ENCODE data around the gene DHRS7B. TPM values are rescaled to one million over a fixed set of nuclear protein-coding genes. Genes with fewer than 3 reads are reported as not detected.

Gene DHRS7B
- total RNA-seq, 6 experiments from 2014 or later = 10.1 to 34.2 (median 14.8) TPM

DNA sequence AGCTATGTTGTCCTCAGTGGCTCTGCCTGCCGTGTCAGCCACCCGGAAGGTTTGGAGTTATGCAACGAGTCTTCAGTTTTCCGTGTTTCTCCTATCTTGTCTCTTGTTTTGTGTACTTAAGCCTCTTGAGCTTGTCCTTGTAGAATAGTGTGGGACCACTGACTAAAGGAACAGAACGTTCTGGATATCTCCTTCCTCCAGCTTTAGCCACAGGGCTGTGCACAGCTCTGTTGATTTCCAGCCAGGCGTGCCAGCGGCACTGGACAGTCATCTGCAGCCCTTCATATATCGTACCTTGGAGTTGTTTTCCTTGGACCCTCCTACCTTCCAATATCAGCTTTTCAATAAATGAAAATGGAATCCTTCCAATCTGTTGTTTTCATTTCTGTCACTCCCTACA lies 47.4 kb downstream of the DHRS7B start:
- Histone ChIP-seq H3K4me3 (no peak overlapping the region), H3K27ac (no peak overlapping the region), H3K4me1 (no peaks in the 10 kb centered on the region), H3K36me3 (no peaks in the 10 kb centered on the region), H3K9me3 (no peaks in the 10 kb centered on the region), H3K27me3 (no peaks in the 10 kb centered on the region)
- intact Hi-C loops (cut with DNase I) = no loop called here
- TF ChIP-seq, protein P1, sequence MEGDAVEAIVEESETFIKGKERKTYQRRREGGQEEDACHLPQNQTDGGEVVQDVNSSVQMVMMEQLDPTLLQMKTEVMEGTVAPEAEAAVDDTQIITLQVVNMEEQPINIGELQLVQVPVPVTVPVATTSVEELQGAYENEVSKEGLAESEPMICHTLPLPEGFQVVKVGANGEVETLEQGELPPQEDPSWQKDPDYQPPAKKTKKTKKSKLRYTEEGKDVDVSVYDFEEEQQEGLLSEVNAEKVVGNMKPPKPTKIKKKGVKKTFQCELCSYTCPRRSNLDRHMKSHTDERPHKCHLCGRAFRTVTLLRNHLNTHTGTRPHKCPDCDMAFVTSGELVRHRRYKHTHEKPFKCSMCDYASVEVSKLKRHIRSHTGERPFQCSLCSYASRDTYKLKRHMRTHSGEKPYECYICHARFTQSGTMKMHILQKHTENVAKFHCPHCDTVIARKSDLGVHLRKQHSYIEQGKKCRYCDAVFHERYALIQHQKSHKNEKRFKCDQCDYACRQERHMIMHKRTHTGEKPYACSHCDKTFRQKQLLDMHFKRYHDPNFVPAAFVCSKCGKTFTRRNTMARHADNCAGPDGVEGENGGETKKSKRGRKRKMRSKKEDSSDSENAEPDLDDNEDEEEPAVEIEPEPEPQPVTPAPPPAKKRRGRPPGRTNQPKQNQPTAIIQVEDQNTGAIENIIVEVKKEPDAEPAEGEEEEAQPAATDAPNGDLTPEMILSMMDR (IDR thresholded peaks at IDR 0.05) = no peak
- TF ChIP-seq POLR2A (IDR thresholded peaks at IDR 0.05) = no peak
- ATAC-seq (peak in 2 of 4 donors; percentile 8 to 26), DNase-seq (no peak)
- WGBS (ENCODE audit: insufficient coverage, low coverage, low lambda C conversion rate, missing lambda C conversion rate) = 71% methylated on average over 8 of the region's 8 CpGs

GRCh38 chr17:21174713-21175112 lies 47.9 kb downstream of the DHRS7B start:
- TF ChIP-seq POLR2A (IDR thresholded peaks at IDR 0.05) = no peak
- TF ChIP-seq, protein P1 (IDR thresholded peaks at IDR 0.05) = no peak
- Histone ChIP-seq H3K4me3 (no peak overlapping the region), H3K27ac (no peak overlapping the region), H3K9me3 (no peaks in the 10 kb centered on the region), H3K36me3 (no peaks in the 10 kb centered on the region), H3K4me1 (no peaks in the 10 kb centered on the region), H3K27me3 (no peaks in the 10 kb centered on the region)
- peak in 1 of 3 donors; percentile 41 for DNase-seq
- 100% methylated on average over 2 of the region's 7 CpGs for WGBS (ENCODE audit: insufficient coverage, low coverage, low lambda C conversion rate, missing lambda C conversion rate)
- no peak for ATAC-seq
- intact Hi-C loops (cut with DNase I) = no loop called here

- no peak overlapping the region for H3K27ac ChIP-seq
- WGBS (ENCODE audit: insufficient coverage, low coverage, low lambda C conversion rate, missing lambda C conversion rate) = 78% methylated on average over 9 of the region's 12 CpGs
- intact Hi-C loops (cut with DNase I) = no loop called here
- H3K4me1 ChIP-seq = no peaks in the 10 kb centered on the region
- no peaks in the 10 kb centered on the region for H3K36me3 ChIP-seq
- TF ChIP-seq, protein P1 (IDR thresholded peaks at IDR 0.05) = no peak
- no peak for TF ChIP-seq POLR2A (IDR thresholded peaks at IDR 0.05)
- H3K4me3 ChIP-seq = no peak overlapping the region
- H3K9me3 ChIP-seq = no peaks in the 10 kb centered on the region
- peak in 1 of 3 donors; percentile 34 for DNase-seq
- no peaks in the 10 kb centered on the region for H3K27me3 ChIP-seq
- no peak for ATAC-seq
These were observed 50.1 kb downstream of the DHRS7B start for GRCh38 chr17:21176773-21177395.

DNA sequence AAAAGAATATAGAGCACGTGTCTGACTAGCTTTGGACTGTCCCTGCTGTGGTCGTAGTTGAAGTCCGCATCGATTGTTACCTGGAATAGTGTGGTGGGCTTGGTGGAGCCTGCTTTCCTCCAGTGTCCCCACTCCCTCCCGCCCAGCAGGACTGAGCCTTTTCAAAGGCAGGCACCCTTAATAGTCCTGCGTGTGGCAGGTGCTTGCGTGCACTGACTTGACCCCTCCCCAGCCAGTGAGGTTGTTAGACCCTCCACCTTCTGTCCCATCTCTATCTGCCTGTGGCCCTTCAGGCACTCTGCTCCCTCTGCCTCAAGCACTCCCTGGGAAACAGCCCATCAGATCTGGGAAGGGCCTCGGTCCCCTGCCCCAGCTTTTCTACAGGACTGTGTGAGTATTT lies 50.6 kb downstream of the DHRS7B start:
- Histone ChIP-seq H3K36me3 (no peaks in the 10 kb centered on the region), H3K4me3 (no peak overlapping the region), H3K9me3 (no peaks in the 10 kb centered on the region), H3K27me3 (no peaks in the 10 kb centered on the region), H3K27ac (no peak overlapping the region), H3K4me1 (no peaks in the 10 kb centered on the region)
- ATAC-seq = no peak
- peak in 1 of 3 donors; percentile 41 for DNase-seq
- intact Hi-C loops (cut with DNase I) = no loop called here
- TF ChIP-seq, protein P1 (IDR thresholded peaks at IDR 0.05) = no peak
- TF ChIP-seq POLR2A (IDR thresholded peaks at IDR 0.05) = no peak
- WGBS (ENCODE audit: insufficient coverage, low coverage, low lambda C conversion rate, missing lambda C conversion rate) = 96% methylated on average over 4 of the region's 8 CpGs

All from right lobe of liver (tissue), 6 donors.